OCI-LY1 (cell line): ENCODE results near the gene C1orf115.

Experiments
- H2AFZ ChIP-seq: fragments of 200-600 bp; sonication (generic), shearing (Covaris generic); 2 replicates; pipeline ENCODE4 v1.6.0; 2014; ENCODE audit warnings: antibody characterized with exemption, mild to moderate bottlenecking, low read length
- H3F3A ChIP-seq: fragments of 200-600 bp; sonication (generic), shearing (Covaris generic); 2 replicates; pipeline ENCODE4 v1.6.0; 2014; ENCODE audit warnings: mild to moderate bottlenecking, antibody characterized with exemption, low read length, moderate library complexity; ENCODE audit not compliant: insufficient read depth
- H3K27ac ChIP-seq: fragments of 200-600 bp; sonication (generic); 2 replicates; pipeline ENCODE4 v1.5.1; 2014; ENCODE audit warnings: low read length, mixed run types, mild to moderate bottlenecking, low read depth; ENCODE audit not compliant: poor library complexity, severe bottlenecking
- H3K27me3 ChIP-seq: fragments of 200-600 bp; sonication (generic); 2 replicates; pipeline ENCODE4 v1.6.0; 2014; ENCODE audit warnings: antibody characterized with exemption, mild to moderate bottlenecking, low read length, moderate library complexity; ENCODE audit not compliant: insufficient read depth
- H3K36me3 ChIP-seq: fragments of 200-600 bp; sonication (generic); 2 replicates; pipeline ENCODE4 v1.6.1; 2014; ENCODE audit warnings: mild to moderate bottlenecking, antibody characterized with exemption, low read length, moderate library complexity, mixed read lengths; ENCODE audit not compliant: insufficient read depth
- H3K4me1 ChIP-seq: fragments of 200-600 bp; sonication (generic); 2 replicates; pipeline ENCODE4 v1.5.1; 2014; ENCODE audit warnings: mild to moderate bottlenecking, low read length, moderate library complexity; ENCODE audit not compliant: insufficient read depth, severe bottlenecking
- H3K4me2 ChIP-seq: fragments of 200-600 bp; sonication (generic), shearing (Covaris generic); 2 replicates; pipeline ENCODE4 v1.6.1; 2014; ENCODE audit warnings: low read length
- H3K4me3 ChIP-seq: fragments of 200-600 bp; sonication (generic); 2 replicates; pipeline ENCODE4 v1.5.1; 2014; ENCODE audit warnings: low read length, low read depth, mild to moderate bottlenecking, mixed read lengths; ENCODE audit not compliant: poor library complexity, severe bottlenecking
- H3K79me2 ChIP-seq: fragments of 200-600 bp; shearing (Covaris generic); 2 replicates; pipeline ENCODE4 v1.6.1; 2016; ENCODE audit warnings: mixed run types, low read length, mixed read lengths; ENCODE audit not compliant: insufficient read depth
- H3K9ac ChIP-seq: fragments of 200-600 bp; sonication (generic), shearing (Covaris generic); 2 replicates; pipeline ENCODE4 v1.6.1; 2014; ENCODE audit warnings: mild to moderate bottlenecking, low read length, mixed read lengths
- H3K9me2 ChIP-seq: fragments of 200-600 bp; sonication (generic), shearing (Covaris generic); 2 replicates; pipeline ENCODE4 v1.6.1; 2014; ENCODE audit warnings: low read depth, mild to moderate bottlenecking, low read length, mixed read lengths
- H3K9me3 ChIP-seq: fragments of 200-600 bp; shearing (Covaris generic); 2 replicates; pipeline ENCODE4 v1.6.1; 2014; ENCODE audit warnings: low read length, mixed read lengths
- H4K20me1 ChIP-seq: fragments of 200-600 bp; sonication (generic), shearing (Covaris generic); 2 replicates; pipeline ENCODE4 v1.6.0; 2016; ENCODE audit warnings: mild to moderate bottlenecking, low read length; ENCODE audit not compliant: insufficient read depth
- EZH2 ChIP-seq: fragments of 200-600 bp; sonication (generic), shearing (Covaris generic); IDR thresholded peaks from 2 replicates; pipeline ENCODE4 v1.8.0; 2017; ENCODE audit warnings: borderline replicate concordance, mixed run types, mild to moderate bottlenecking, antibody characterized with exemption, low read length, moderate library complexity, mixed read lengths
- TF ChIP-seq, protein P1 (sequence below): fragments of 200-600 bp; sonication (generic), shearing (Covaris generic); IDR thresholded peaks from 2 replicates; pipeline ENCODE4 v1.5.1; 2017; ENCODE audit warnings: mild to moderate bottlenecking, antibody characterized with exemption, low read length, moderate library complexity, mixed read lengths

Gene C1orf115

DNA sequence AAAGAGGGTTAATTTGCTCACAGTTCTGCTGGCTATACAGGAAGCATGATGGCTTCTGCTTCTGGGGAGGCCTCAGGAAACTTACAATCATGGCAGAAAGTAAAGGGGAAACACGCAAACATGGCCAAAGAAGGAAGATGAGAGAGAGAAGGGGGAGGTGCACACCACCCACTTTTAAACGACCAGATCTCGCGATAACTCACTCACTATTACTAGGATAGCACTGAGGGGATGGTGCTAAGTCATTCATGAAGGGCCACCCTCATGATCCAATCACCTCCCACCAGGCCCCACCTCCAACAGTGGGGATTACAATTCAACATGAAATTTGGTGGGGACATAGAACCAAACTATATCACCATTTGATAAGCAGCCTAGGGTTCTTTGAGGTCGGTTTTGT is 2.4 kb upstream of the C1orf115 start:
- TF ChIP-seq EZH2, result no peak
- TF ChIP-seq, protein P1, sequence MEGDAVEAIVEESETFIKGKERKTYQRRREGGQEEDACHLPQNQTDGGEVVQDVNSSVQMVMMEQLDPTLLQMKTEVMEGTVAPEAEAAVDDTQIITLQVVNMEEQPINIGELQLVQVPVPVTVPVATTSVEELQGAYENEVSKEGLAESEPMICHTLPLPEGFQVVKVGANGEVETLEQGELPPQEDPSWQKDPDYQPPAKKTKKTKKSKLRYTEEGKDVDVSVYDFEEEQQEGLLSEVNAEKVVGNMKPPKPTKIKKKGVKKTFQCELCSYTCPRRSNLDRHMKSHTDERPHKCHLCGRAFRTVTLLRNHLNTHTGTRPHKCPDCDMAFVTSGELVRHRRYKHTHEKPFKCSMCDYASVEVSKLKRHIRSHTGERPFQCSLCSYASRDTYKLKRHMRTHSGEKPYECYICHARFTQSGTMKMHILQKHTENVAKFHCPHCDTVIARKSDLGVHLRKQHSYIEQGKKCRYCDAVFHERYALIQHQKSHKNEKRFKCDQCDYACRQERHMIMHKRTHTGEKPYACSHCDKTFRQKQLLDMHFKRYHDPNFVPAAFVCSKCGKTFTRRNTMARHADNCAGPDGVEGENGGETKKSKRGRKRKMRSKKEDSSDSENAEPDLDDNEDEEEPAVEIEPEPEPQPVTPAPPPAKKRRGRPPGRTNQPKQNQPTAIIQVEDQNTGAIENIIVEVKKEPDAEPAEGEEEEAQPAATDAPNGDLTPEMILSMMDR, result no peak

DNA sequence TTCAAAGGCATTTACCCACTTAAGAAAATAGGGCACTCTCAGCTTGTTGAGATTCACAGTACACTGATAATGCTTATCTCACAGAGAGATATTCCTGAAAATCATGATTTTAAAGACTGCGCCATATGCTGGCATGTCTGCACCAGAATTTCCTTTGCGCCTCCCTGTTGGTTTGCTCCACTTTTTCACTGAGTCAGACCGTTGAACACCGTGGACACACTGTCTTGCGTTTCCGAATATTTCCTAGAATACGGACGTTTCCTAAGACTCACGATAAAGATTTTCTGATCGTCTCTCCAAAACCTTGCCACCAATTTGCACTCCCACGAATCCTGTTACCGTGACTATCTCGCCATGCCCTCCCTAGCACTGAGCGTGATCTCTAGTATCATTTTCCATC is 497 bp upstream of the C1orf115 start:
- H3K4me1 ChIP-seq, result no peaks in the 10 kb centered on the region
- no peak overlapping the region for H3K9ac ChIP-seq
- H3K36me3 ChIP-seq, result no peaks in the 10 kb centered on the region
- no peak overlapping the region for H3K4me3 ChIP-seq
- no peaks in the 10 kb centered on the region for H3F3A ChIP-seq
- no peaks in the 10 kb centered on the region for H3K79me2 ChIP-seq
- H3K27ac ChIP-seq, result no peak overlapping the region
- no peaks in the 10 kb centered on the region for H3K27me3 ChIP-seq
- no peak overlapping the region for H2AFZ ChIP-seq
- H3K9me3 ChIP-seq, result no peaks in the 10 kb centered on the region
- no peaks in the 10 kb centered on the region for H3K9me2 ChIP-seq
- no peak overlapping the region for H3K4me2 ChIP-seq
- H4K20me1 ChIP-seq, result no peaks in the 10 kb centered on the region
- TF ChIP-seq, protein P1, result no peak

More for the DNA sequence above, 2.4 kb upstream of the C1orf115 start:
- Histone ChIP-seq H3K9me2 (no peaks in the 10 kb centered on the region), H2AFZ (no peak overlapping the region), H3K9me3 (no peaks in the 10 kb centered on the region), H3K79me2 (no peaks in the 10 kb centered on the region), H3F3A (no peaks in the 10 kb centered on the region), H3K27me3 (no peaks in the 10 kb centered on the region), H3K4me3 (no peak overlapping the region), H3K9ac (no peak overlapping the region), H3K27ac (no peak overlapping the region), H3K36me3 (no peaks in the 10 kb centered on the region), H3K4me2 (no peak overlapping the region), H4K20me1 (no peaks in the 10 kb centered on the region), H3K4me1 (no peaks in the 10 kb centered on the region)

DNA sequence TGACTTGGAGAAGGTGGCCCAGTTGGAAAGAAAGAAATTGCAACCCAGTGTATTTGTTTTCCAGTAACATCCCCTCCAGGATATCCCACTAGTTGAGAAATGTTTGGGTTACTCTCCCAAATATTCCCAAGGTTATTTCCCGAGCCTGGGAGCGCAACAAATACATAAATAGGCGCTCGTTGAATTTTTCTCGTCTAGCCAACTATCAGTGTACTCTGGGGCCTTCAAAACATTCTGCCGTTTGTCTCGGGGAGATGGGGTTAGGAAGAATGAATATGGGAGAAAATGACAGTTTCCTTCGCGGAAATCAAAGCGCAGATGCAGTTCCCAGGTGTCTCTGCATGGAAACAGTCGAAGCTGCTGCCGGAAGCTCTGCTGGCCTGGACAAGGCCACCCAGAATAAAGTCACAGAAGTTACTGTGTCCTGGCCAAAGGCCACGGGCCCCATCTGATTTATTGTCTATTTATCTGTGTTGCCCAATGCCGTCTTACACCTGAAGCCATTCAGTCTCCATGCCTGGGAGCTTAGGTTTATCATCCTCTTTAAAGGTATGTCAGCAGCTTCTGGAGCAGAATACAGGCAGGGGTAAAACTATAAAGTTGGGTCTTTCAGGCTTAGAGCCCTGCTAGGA is 1.0 kb downstream of the C1orf115 start:
- H3K4me2 ChIP-seq, result no peak overlapping the region
- no peak overlapping the region for H3K9ac ChIP-seq
- no peaks in the 10 kb centered on the region for H3K27me3 ChIP-seq
- H3K4me3 ChIP-seq, result no peak overlapping the region
- H3K9me3 ChIP-seq, result no peaks in the 10 kb centered on the region
- no peaks in the 10 kb centered on the region for H4K20me1 ChIP-seq
- no peaks in the 10 kb centered on the region for H3K9me2 ChIP-seq
- no peaks in the 10 kb centered on the region for H3F3A ChIP-seq
- H3K79me2 ChIP-seq, result no peaks in the 10 kb centered on the region
- TF ChIP-seq EZH2, result no peak
- TF ChIP-seq, protein P1, result no peak
- no peak overlapping the region for H3K27ac ChIP-seq
- H3K4me1 ChIP-seq, result no peaks in the 10 kb centered on the region
- H2AFZ ChIP-seq, result no peak overlapping the region
- no peaks in the 10 kb centered on the region for H3K36me3 ChIP-seq
